Jurkat, Clone E6-1 (cell line): Measurements from ENCODE around the gene VPS37B.
A peak's percentile ranks its signal among the peaks of the same experiment; 100 is the strongest.

Experiments
- DNase-seq: peaks from one replicate; pipeline ENCODE4 v3.0.0-alpha.2; 2011; ENCODE audit warnings: low read depth, low spot score
- H3K4me3 ChIP-seq: 2 replicates; pipeline ENCODE4 v1.5.1; 2011; ENCODE audit warnings: mild to moderate bottlenecking, low read length, control low read depth, moderate library complexity

VPS37B gene

DNA sequence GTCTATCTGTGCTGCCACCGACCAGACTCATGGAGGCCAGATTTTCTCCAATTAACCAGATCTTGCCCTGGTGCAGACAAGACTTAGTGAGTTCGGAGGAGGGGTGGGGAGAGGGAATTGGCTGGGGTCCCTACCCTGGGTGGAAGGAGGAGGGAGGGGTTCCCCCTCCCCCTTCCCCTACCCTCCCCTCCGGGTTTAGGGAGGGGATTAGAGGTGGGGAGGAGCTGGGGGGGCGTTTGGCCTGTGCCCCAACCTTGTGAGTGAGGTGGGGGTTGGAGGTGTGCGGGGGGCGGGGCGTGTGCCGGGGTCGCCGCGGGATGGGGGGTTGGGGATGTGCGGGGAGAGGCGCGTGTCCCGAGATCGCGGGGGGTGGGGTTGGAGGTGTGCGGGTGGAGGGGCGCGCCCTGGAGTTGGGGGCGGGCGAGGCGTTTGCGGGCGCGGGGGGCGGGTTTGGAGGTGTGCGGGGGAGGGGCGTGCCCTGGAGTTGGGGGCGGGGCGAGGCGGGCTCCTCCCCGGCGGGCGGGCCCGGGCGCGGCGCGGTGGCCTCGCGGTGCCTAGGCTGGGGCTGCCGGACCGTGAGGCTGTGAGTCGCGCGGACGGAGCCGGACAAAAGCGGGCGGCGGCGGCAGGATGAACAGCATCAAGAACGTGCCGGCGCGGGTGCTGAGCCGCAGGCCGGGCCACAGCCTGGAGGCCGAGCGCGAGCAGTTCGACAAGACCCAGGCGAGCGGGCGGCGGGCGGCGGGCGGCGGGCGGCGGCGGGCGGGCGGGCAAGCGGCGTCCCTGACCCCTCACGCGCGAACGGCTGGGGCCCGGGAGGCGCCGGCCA lies 60.8 kb downstream of the VPS37B start, which contains the start of gene HIP1R:
Gene HIP1R, plus strand, starts transcription at position 537 of the 829 bp plus-strand sequence. Its CDS starts 94 bp downstream, at position 631.
- peak within 1 kb of the TSS; percentile 75 for H3K4me3 ChIP-seq
- peak; percentile 27 for DNase-seq

- no peak for DNase-seq
- peak overlapping the region; percentile 75 for H3K4me3 ChIP-seq
Observed at GRCh38 chr12:122834104-122834920, 61.6 kb downstream of the VPS37B start.

GRCh38 chr12:122830517-122831214 lies 65.3 kb downstream of the VPS37B start:
- DNase-seq, result no peak
- H3K4me3 ChIP-seq, result no peak overlapping the region

DNA sequence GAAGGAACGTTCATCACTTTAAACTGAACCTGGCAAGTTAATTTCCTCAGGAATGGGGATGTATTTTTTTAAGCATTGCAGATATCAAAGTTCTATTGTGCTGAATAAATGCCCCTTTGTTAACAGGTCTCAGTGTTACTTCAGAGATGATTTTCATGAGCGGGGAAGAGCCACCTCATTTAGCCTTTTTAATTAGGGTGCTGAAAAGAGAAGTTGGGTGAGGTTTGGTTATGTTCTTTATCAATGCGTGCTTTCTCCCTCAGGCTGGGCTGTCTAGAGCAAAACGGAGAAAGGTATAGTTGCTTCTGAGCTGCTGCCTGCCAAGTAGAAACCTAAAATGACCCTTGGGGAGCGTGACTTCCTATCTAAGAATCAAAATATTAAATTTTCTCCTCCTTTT lies 68.7 kb downstream of the VPS37B start:
- no peak overlapping the region for H3K4me3 ChIP-seq
- no peak for DNase-seq

GRCh38 chr12:122825773-122826724 lies 69.9 kb downstream of the VPS37B start:
- no peak overlapping the region for H3K4me3 ChIP-seq
- DNase-seq, result no peak

DNA sequence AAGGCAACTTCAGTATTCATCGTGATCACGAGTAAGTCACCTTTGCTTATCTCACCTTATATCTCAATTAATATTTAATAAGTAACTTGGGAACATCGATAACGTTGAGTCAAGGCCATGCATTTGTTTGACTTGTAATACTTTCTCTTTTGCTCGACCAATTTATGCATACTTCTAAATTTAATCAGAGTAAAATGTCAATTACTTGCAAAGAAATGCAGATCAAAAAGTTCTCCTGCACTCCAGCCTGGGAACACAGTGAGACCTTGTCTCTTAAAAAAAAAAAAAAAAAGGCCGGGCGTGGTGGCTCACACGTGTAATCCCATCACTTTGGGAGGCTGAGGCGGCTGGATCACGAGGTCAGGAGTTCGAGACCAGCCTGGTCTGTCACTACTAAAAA lies 72.5 kb downstream of the VPS37B start:
- no peak for DNase-seq
- no peak overlapping the region for H3K4me3 ChIP-seq

DNA sequence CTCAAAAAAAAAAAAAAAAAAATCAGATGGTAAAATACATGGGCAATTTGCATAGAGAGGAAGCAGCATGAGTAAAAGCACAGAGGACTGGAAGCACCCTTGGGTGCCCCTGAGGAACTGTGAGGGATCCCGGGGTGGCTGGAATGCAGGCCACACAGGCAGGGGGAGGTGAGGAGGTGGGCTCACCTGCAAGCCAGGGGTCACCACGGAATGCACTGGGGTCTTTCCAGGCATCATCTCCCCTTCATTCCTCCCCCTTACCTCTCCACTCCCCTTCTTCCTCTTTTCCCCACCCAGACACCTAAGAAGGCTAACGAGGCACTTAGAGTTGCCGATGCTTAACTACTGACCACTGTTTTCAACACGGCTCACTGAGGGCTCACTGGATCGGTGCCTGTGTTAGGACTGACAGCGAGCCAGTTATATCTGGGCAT lies 75.1 kb downstream of the VPS37B start:
- no peak overlapping the region for H3K4me3 ChIP-seq
- DNase-seq, result no peak

GRCh38 chr12:122820138-122820537 lies 75.8 kb downstream of the VPS37B start:
- no peak for DNase-seq
- no peak overlapping the region for H3K4me3 ChIP-seq

- DNase-seq, result no peak
- no peak overlapping the region for H3K4me3 ChIP-seq
Observed at GRCh38 chr12:122819209-122819785, 76.6 kb downstream of the VPS37B start.
